GM18870 (cell line): ENCODE data around the gene DNM2.
"Not testable (repeated sequence)": the region's sequence is repeated elsewhere in the genome, so short reads cannot be mapped to it uniquely, and the experiment has no call there.

Experiments used
- ATAC-seq: cut with Tn5 transposase; IDR thresholded peaks from one replicate; pipeline ENCODE4 v1.9.1; 2021; ENCODE audit warnings: moderate library complexity; ENCODE audit not compliant: unreplicated experiment

The DNM2 gene

DNA sequence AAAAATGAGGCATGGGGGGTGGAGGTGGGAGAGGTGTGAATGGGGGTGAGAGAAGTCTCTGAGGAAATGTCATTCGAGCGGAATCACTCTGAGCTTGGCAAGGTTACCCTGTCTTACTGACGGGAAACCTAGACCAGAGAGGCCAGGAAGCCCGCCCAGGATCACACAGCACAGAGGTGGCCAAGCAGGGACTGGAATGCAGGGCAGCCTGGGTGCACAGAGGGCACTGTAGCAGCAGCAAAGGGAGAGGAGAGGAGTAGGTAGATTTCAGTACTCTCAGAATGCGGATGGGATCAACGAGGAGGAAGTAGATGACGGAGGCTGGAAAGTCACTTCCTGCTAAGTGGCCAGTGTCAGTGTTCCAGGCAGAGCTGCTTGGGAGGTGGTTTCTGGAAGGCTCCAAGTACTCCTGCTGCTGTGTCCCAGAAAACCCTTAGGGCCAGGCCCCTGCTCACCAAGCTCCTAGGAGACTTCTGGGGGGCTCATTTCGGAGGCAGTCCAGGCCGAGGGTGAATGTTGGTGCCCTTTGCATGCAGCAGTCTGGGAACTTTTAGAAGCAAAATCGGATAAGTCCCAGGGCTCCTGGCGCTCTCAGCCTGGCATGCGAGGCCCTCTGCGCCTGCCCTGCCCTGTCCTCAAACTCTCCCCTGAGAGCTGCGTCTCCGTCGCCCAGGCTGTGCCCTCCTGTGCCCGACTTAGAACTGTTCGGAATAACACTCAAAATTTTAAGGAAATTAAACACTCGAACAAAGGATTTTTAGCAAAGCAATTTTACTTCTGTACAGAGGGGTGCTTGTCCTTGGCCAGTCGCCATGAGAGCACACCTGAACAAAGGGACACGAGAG is 33.5 kb downstream of the DNM2 start:
- no peak for ATAC-seq

DNA sequence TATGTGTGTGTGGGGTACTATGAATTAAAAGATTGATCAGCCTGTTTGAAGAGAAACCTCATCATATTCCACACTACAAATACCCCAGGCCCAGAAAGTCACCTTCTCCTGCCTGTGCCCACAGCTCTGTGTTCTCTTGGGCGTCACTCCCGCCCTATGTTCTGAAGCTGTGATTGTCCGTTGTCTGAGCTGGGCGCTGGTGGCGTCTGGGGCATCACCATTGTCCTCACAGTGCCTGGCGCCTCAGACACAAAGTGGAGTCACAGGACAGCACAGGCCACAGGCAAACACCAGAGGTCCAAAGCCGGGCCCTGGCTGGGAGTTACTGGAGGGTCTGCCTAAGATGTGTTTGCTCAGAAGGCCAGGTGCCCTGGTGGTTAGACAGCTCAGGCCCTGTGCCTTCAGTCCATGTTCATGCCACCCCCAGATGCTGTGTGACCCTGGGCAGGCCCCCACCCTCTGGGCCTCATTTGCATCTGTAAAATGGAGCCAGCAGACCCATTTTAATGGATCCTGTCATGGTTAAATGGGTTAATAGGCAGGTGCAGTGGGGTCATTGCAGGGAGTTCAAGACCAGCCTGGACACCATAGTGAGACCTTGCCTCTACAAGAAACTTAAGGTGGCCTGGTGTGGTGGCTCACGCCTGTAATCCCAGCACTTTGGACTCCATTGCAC is 34.5 kb downstream of the DNM2 start:
- no peak for ATAC-seq

DNA sequence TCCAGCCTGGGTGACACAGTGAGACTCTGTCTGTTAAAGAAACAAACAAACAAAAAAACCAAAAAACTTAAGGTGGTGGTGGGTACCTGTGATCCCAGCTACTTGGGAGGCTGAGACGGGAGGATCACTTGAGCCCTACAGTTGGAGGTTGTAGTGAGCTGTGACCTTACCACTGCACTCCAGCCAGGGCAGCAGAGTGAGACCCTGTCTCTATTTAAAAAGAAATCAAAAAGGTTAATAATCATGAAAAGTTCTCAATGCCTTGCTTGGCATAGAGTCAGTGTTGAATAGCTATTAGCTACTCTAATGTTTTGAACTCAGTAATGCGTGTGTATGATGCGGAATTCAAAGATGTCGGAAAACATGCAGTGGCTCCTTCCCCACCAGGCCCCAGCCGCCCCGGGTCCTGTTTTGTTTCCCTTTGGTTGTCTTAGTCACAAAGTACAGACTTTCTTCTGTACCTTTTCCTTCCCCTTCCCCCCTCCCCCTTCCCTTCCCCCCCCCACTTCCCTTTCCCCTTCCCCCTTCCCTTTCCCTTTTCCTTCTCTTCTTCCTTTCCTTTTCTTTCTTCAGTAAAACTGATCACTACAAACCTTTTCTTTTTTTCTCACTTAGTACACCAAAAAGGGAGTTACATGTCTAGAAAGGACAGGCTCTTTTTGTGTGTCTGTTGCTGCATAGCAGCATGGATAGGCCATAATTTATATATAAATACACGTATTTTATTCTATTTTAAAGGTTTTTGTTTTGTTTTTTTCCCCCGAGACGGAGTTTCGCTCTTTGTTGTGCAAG is 35.2 kb downstream of the DNM2 start:
- ATAC-seq, result no peak

DNA sequence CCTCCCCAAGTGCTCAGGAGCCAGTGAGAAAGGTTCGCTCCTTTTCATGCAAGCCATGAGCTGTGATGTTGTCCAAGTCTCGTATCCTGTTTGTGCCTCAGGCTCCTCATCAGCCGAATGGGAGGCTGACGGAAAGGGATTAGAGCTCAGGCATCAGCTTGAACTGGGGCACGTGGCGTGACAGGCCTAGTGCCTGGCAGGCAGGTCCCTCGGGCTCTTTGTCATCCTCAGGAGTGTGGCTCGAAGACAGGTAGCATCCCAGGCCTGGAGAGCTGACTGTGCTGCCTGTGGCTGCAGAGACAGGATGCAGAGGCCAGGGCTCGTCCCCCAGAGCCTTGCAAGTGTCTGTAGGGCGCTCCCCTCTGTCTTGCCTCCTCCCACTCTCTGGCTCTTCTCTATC is 38.5 kb downstream of the DNM2 start:
- no peak for ATAC-seq

DNA sequence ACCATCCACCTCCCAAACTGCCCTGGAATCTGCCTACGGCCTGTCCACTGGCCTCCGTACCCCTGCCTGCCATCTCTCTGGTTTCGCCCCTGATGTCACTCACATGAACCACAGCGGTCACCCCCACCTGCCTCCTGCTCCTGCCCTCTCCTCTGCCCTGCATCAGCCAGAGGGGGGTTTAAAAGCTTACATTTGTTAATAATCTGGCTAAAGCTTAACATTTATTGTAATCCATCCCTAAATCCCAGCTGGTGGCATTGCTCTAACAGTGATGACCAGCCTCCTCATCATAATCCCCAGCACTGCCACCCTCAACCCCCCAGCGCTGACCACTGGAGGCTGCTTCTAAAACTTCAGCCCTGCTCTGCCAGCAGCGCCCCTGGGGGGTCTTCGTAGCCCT is 38.9 kb downstream of the DNM2 start:
- ATAC-seq, result no peak

DNA sequence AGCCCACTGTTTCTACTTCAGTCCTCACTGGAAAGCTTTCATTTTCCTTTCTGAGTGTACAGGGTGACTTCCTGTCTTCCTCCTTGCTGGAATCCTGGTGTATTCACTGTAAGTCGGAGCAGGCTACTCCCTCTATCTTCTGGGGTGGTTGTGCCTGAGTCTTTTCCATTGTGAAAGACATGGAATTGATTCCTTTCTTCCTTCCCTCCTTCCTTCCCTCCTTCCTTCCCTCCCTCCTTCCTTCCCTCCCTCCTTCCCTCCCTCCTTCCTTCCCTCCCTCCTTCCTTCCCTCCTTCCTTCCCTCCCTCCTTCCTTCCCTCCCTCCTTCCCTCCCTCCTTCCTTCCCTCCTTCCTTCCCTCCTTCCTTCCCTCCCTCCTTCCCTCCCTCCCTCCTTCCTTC is 40.2 kb downstream of the DNM2 start:
- ATAC-seq, result not testable (repeated sequence)

DNA sequence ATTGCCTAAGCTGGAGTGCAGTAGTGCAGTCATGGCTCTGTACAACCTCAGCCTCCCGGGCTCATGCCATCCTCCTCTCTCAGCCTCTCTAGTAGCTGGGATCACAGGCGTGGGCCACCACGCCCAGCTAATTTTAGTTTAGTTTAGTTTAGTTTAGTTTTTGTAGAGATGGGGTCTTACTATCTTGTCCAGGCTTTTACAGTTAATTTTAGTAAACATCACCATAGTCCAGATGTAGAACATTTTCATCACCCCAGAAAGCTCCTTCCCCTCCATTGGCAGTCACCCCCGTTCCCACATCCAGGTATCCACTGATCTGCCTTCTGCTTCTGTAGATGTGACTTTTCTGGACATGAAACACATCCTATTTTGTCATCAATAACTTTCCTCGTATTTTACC is 41.1 kb downstream of the DNM2 start:
- no peak for ATAC-seq

DNA sequence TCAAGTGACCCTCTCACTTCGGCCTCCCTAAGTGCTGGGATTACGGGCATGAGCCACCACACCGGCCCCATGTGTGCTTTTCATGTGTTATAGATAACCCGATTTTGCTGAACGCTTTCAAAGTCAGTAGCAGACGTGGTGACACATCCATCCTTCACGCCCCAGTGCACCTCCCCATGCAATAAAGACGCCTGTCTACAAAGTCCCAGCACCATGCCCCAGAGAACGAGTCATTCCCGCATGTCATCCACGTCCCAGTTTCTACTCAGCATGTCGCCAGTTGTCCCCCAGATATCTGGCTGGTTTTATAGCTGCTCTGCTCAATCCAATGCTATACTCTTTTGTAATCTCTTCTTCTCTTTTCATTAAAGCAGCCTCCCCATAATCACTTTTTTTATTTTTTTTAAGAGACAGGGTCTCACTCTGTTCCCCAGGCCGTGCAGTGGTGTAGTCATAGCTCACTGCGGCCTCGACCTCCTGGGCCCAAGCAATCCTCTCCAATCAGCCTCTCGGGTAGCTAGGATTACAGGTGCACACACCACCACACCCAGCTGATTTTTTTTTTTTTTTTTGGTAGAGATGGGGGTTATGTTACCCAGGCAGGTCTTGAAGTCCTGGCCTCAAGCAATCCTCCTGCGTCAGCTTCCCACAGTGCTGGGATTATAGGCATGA is 42.5 kb downstream of the DNM2 start:
- peak; percentile 16 for ATAC-seq

DNA sequence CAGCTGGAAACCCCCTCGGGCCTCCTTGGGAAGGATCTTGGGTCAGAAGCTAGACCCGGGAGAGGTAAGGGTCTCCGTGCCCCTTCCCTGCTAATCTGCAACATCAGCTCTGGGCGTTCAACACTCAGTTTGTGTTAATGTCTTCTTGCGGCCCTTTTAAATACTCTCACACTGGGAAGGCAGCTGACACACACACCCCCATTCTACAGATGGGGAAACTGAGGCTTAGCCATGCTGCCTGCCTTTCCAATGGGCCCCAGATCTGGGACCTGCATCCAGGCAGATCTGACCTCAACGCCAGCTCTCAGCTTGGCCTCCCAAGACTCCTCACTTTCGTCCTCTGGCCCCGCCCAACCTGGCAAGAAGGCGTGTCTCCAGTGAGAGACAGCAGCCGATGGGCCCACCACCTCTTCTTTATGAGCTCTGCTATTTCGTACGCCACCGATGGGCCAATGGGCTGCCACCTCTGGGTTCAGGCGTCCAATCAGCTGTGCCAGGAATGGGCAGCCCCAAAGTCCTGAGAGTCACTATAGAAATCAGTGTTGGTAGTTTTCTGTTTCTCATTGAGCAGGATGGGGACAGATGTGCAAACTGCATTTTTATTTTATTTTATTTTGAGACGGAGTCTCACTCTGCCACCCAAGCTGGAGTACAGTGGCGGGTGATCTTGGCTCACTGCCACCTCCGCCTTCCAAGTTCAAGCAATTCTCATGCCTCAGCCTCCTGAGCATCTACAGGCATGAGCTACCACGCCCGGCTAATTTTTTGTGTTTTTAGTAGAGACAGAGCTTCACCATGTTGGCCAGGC is 43.8 kb downstream of the DNM2 start:
- no peak for ATAC-seq

DNA sequence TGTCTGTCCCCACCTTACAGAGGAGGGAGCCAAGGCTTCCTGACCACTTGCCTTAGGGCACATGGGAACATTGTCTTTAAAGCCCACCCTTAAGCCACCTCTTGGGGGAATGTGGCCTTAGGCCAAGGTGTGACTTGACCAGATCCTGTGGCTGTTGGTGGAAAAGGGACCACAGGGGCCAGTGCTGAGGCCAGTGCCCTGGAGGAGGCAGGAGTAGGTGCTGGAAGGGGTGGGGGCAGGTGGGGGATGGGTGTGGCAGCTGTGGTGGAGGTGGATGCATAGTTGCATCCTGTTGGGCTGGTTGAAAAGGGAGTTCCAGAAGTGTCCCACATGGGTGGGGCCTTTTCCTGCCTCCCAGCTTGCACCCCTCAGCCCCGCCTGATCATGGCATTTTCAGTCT is 44.8 kb downstream of the DNM2 start:
- ATAC-seq, result no peak

DNA sequence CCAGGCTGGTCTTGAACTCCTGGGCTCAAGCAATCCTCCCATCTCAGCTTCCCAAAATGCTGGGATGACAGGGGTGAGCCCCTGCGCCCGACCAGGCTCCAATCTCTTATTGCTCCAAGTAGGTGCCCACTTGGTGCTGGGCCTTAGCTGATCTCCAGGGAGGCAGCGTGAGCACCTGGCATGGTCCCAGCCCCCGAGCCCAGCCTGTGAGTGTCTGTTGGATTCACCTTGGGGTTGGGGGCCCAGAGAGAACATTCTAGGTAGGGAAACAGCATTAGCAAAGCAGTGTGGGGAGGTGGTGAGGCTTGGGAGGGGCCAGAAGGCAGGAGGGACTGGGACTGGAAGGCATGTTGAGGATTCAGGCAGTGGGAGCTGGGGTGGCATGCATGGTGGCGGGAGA is 45.5 kb downstream of the DNM2 start:
- ATAC-seq, result no peak

DNA sequence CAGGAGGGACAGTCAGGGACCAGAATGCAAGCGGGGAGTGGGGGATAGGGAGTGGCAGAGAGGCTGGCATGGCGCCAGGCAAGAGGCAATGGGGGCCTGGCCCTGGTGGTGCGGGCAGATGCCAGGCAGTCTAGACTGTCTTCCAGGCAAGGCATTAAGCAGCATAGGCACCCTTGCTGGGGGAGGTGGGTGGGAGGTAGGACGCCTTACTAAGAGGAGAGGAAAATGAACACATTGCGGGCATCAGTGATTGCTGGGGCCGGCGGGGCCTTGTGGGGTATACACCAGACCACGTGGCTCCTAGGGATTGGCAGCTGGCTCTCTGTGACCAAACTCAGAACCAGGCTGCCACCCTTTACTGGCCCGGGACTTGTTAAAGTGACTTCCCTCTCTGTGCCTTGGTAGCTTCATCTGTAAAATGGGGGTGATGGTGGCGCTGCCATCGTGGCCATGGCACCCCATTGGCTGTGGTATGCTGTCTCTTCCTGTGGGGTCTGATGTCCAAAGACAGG is 46.0 kb downstream of the DNM2 start:
- ATAC-seq, result no peak

DNA sequence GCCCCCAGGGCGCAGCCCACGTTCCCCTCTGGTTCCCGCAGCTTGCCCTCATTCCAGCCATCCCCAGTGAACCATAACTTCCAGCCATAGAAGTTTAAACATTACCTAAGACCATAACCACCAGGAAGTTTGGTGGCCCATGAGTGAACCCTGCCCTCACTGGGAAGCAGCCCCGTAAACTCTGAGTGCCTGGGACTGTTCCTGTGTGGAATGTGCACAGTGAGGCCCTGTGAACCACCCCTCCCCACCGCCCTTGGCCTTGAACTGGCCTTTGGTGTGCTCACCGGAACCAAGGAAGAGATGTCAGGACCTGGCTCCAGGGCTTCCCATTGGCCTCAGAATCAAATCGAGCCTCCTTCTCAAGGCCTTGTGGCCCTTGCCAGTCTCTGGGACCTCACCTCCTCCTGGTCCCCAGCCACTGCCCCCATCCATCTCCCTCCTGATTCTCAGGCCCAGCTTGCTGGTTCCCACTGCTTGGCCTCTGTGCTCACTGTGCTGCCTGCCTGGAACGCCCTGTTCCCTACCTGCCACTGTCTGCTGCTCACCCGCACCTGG is 46.5 kb downstream of the DNM2 start:
- ATAC-seq, result no peak

DNA sequence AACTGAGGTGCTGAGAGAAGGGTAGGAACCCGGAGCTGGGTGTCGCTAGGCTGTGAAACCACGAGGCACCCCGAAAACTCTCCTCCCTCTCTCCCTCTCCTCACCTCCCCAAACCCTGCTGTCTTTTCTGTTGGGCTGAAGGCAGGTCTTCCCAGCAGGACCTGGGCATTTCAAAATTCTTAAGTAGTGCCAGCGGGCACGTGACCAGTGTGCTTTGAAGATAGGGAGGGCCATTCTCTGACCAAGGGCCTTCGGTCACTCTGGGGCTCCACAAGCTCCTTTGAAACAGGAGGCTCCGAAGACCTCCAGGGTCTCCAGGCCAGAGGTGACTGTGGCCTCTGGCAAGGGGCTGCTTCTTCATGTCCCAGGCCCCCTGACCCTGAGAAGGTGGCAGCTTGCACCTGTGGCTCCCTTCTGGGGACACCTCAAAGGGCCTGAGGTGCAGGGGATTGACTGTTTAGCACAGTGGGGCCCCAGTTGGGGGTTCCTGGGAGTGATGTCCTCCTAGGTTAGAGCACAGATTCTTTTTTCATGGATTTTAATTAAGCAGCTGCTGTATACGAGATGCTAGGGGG is 48.3 kb downstream of the DNM2 start:
- no peak for ATAC-seq

DNA sequence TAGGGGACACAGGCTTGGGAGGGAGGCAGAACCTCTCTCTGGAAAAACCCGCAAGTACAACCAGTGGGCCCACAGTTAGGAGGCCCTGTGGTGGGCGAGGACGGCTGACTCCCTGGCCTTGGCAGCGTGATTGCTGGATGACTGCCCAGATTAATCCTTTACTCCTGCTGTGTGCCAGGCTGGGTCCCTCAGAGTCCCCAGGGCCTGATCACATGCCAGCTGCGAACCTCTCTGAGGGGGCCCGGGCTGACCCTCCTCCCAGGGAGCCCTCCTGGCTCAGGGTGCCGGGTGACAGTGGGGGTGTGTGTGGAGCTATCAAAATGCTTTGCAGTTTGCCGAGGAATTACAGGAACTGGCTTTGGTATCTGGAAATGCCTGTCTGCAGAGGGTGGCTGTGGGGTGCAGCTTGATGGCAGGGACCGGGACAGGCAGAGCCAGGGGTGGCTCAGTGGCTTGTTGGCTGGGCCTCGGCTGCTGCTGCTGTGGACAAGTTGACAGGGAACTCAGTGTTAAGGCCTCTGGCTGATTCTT is 48.9 kb downstream of the DNM2 start:
- no peak for ATAC-seq

DNA sequence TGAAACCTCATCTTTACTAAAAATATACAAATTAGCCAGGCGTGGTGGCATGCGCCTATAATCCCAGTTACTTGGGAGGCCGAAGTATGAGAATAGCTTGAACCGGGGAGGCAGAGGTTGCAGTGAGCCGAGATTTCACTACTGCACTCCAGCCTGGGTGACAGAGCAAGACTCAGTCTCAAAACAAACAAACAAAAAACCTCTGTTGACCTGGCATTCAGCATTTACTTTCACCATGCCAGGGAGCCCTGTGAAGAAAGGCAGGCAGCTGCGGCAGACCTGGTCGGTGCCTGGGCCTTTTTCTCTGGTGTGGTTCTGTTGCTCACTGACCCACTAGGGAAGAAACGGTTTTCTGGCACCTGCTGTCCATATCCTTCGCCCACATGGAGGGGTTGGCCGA is 49.8 kb downstream of the DNM2 start:
- no peak for ATAC-seq

DNA sequence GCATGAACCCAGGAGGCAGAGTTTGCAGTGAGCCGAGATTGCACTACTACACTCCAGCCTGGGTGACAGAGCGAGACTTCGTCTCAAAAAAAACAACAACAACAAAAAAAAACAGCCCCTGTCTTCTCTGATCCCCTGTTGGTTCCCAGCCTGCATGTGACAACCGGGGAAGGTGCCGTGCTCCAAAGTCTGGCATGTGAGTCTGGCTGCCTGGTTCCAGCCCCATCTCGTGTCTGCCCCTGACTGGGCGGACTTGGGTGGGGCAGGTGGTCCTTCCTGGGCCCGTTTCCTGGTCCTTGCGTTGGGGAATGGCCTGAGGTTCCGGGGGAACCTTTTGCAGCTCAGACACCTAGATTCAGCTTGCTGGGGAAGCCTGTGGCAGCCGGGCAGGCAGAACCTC is 50.5 kb downstream of the DNM2 start:
- ATAC-seq, result no peak

DNA sequence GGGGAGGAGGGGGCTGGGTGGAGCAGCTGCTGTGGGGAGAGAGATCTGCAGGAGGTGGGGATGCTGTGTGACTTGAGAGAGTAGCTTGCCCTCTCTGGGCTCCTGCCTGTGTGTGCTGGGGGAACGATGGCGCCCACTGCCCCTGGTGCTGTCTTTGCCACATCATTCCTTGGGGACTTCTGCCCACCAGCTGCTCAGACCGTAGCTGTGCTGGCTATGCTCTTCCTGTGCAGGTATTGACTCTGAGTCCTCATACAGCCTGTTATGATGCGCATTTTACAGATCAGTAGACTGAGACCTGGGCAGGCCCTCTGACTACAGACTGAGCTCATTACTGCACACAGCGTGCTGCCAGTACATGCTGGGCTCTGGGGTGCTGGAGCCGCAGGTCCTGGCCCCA is 51.1 kb downstream of the DNM2 start:
- no peak for ATAC-seq
